Left ventricle myocardium inferior (tissue), 1 donor: Measurements from ENCODE around the gene DDX51. TPM values are rescaled to one million over a fixed set of nuclear protein-coding genes. Genes with fewer than 3 reads are reported as not detected.
"Not testable (repeated sequence)": the region's sequence is repeated elsewhere in the genome, so short reads cannot be mapped to it uniquely, and the experiment has no call there.

ENCODE experiments used
- DNase-seq: peaks from one replicate; pipeline ENCODE4 v3.0.0-alpha.2; 2020
- H3K27ac ChIP-seq: fragments of 200-600 bp; replicated peaks from 2 replicates; pipeline ENCODE4 v1.8.0; 2021
- H3K27me3 ChIP-seq: fragments of 200-600 bp; 2 replicates; pipeline ENCODE4 v1.8.0; 2021; ENCODE audit warnings: low read depth
- H3K36me3 ChIP-seq: fragments of 200-600 bp; 2 replicates; pipeline ENCODE4 v1.8.0; 2021
- H3K4me1 ChIP-seq: fragments of 200-600 bp; 2 replicates; pipeline ENCODE4 v1.8.0; 2021
- H3K4me3 ChIP-seq: fragments of 200-600 bp; 2 replicates; pipeline ENCODE4 v1.8.0; 2021; ENCODE audit warnings: mild to moderate bottlenecking, moderate library complexity
- H3K9me3 ChIP-seq: fragments of 200-600 bp; replicated peaks from 2 replicates; pipeline ENCODE4 v1.8.0; 2021
- intact Hi-C: fragments of 100-400 bp; cut with micrococcal nuclease; formaldehyde crosslinking; loops from one replicate; pipeline ENCODE4 v1.11.0; 2022
- total RNA-seq: library from RNA; stranded (reverse); fragmentation: NEBNext Ultra II Directional; extraction: Animal tissue kit (Norgen Biotek cat#: 25700); gene quantifications from one replicate; pipeline ENCODE4 v1.2.1, GENCODE V29; 2021
- TF ChIP-seq, protein P1 (sequence below): fragments of 200-600 bp; IDR thresholded peaks from 2 replicates; pipeline ENCODE4 v1.8.0; 2021; ENCODE audit warnings: antibody characterized with exemption, mild to moderate bottlenecking, borderline replicate concordance
- donor health status: DM: no; HTN: yes; CAD: no; lungs with severe emphysema.

DDX51 gene
- total RNA-seq, 1 donor from 2014 or later, result 9.0 TPM

GRCh38 chr12:132139912-132140311 is 4.2 kb downstream of the DDX51 start:
- no peak overlapping the region for H3K4me3 ChIP-seq
- peaks cover 26% of the 10 kb centered on the region for H3K4me1 ChIP-seq
- DNase-seq, result no peak
- H3K36me3 ChIP-seq, result peaks cover 46% of the 10 kb centered on the region
- no peak overlapping the region for H3K27ac ChIP-seq
- TF ChIP-seq, protein P1, sequence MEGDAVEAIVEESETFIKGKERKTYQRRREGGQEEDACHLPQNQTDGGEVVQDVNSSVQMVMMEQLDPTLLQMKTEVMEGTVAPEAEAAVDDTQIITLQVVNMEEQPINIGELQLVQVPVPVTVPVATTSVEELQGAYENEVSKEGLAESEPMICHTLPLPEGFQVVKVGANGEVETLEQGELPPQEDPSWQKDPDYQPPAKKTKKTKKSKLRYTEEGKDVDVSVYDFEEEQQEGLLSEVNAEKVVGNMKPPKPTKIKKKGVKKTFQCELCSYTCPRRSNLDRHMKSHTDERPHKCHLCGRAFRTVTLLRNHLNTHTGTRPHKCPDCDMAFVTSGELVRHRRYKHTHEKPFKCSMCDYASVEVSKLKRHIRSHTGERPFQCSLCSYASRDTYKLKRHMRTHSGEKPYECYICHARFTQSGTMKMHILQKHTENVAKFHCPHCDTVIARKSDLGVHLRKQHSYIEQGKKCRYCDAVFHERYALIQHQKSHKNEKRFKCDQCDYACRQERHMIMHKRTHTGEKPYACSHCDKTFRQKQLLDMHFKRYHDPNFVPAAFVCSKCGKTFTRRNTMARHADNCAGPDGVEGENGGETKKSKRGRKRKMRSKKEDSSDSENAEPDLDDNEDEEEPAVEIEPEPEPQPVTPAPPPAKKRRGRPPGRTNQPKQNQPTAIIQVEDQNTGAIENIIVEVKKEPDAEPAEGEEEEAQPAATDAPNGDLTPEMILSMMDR, result no peak
- H3K27me3 ChIP-seq, result no peaks in the 10 kb centered on the region
- no peaks in the 10 kb centered on the region for H3K9me3 ChIP-seq
- intact Hi-C loops, result no loop called here

DNA sequence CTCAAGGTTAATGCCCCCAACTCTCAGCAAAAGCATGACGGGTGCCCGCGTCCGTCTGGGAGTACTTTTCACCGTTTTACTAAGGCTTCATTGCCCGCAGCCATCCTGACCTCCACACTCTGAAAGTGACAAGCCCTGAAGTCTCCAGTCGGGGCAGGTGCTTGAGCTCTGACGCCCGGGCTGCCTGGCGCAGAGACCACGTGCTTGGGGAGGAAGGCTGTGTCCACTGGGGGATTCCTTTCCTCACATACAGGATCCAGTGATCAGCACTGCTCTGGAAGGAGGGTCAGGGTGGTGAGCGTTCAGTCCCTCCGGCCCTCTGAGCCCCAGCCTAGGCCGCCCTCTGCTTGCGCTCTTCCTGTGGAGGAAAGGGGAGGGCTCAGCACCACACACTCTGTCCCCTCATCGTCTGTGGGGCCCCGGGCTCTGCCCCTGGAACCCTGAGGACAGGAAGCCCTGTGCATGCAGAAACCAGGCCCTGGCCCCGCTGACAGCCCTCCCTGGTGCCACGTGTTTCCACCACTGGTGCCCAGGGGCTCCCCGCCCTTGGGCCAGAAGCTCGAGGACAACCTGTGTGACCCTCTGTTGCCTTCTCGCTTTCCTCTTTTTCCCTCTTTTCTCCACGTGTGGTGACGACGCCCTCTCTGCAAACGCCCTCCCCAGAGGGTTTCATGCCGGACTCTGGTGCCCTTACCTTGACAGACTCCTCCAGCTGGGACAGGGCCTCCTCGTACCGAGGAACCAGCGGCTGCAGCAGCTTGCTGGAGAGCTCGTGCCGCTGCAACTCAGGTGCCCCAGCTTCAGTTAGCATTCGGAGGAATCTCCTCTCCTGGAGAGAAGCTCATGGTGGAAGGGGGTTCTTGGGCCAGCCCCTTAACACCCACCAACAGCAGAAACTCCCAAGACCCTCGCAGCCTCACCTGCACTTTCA is 4.9 kb downstream of the DDX51 start:
- Histone ChIP-seq H3K4me3 (no peak overlapping the region), H3K27me3 (no peaks in the 10 kb centered on the region), H3K27ac (no peak overlapping the region), H3K4me1 (peaks cover 19% of the 10 kb centered on the region), H3K36me3 (peaks cover 46% of the 10 kb centered on the region), H3K9me3 (no peaks in the 10 kb centered on the region)
- intact Hi-C loops, result no loop called here
- TF ChIP-seq, protein P1, result no peak
- no peak for DNase-seq

DNA sequence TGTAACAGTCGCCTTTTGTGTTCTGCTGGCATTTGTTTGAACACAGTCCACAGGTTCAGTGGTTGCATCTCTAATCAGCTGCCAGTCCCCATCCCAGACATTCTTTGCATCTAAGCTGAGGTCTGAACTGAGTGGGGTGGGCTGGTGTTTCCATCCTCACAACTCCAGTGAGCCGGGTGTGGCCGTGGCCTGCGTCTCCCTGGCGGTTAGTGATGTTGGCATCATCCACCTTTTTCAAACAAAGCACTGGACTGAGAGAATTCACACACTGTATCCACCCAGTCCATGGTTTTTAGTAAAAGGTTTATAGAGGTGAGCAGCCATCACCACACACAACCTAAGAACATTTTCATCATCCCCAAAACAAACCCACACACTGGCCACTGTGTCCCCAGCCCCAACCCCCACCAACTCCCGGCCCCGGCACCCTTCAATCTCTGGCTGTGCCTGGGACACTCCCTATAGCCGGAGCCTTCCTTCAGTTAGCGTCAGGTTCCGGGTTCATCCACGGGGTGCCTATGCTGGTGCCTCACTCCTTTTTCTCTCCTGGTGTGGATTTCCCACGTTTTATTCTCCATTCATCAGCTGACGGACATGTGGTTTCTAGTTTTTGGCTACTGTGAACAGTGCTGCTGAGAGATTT is 6.5 kb downstream of the DDX51 start:
- DNase-seq, result no peak
- no peaks in the 10 kb centered on the region for H3K9me3 ChIP-seq
- no peak overlapping the region for H3K4me3 ChIP-seq
- H3K27me3 ChIP-seq, result no peaks in the 10 kb centered on the region
- peaks cover 46% of the 10 kb centered on the region for H3K36me3 ChIP-seq
- TF ChIP-seq, protein P1, result no peak
- intact Hi-C loops, result no loop called here
- H3K27ac ChIP-seq, result no peak overlapping the region
- peaks cover 5% of the 10 kb centered on the region for H3K4me1 ChIP-seq

DNA sequence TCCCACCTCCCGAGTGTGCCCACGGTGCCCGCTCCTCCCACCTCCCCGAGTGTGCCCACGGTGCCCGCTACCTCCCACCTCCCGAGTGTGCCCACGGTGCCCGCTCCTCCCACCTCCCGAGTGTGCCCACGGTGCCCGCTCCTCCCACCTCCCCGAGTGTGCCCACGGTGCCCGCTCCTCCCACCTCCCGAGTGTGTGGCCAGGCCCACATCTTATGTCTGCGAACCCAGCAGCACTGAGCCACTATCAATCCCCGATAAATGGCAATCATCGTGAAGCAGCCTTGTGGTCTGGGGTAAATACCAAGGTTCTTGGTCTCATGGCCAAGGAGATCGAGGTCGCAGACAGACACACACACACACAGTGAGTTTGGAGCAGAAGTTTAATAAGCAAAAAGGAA is 7.9 kb downstream of the DDX51 start:
- intact Hi-C loops, DNase-seq, H3K27me3 ChIP-seq, H3K9me3 ChIP-seq, H3K4me3 ChIP-seq, H3K27ac ChIP-seq, H3K4me1 ChIP-seq: not testable (repeated sequence)
- H3K36me3 ChIP-seq, result peaks cover 35% of the 10 kb centered on the region

GRCh38 chr12:132134653-132135183 is 9.4 kb downstream of the DDX51 start:
- H3K9me3 ChIP-seq, intact Hi-C loops, H3K27ac ChIP-seq, H3K27me3 ChIP-seq, H3K4me3 ChIP-seq, DNase-seq, H3K4me1 ChIP-seq: not testable (repeated sequence)
- H3K36me3 ChIP-seq, result peaks cover 20% of the 10 kb centered on the region

DNA sequence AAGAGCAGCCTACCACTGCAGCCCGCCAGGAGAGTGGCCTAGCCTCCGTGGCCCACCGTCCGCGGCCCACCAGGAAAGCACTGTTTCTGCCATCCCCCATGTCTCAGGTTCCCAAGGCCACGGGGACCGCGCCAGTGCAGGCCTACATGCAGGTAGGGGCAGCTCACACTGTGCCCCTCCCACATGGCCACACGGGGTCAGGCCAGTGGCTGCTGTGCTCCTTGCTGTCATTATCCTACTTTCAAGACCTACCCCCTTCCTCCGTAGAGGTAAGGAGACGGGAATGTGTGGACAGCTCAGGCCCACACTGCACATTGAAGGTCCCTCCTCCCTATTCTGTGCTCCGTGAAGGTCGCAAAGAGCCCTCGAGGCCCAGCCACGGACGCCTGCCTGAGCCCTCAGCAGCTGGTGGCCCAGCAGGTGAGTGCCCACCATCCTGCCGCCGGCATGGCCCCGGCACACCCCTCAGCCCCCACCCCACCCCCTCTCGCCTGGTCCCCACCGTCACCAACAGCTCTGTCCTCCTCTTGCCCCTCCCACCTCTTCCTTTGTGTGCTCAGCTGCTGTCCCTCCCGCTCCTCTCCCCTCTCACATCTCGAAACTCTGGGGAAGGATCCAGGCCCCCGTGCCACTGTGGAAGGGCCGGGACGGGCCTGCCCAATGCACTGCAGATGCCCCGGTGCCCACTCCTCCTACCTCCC is 10.0 kb downstream of the DDX51 start:
- intact Hi-C loops, result no loop called here
- Histone ChIP-seq H3K9me3 (no peaks in the 10 kb centered on the region), H3K27ac (no peak overlapping the region), H3K27me3 (no peaks in the 10 kb centered on the region), H3K36me3 (peaks cover 16% of the 10 kb centered on the region), H3K4me1 (no peaks in the 10 kb centered on the region), H3K4me3 (no peak overlapping the region)
- TF ChIP-seq, protein P1, result no peak
- no peak for DNase-seq
